ENCODE data around the gene OXNAD1.

DNA sequence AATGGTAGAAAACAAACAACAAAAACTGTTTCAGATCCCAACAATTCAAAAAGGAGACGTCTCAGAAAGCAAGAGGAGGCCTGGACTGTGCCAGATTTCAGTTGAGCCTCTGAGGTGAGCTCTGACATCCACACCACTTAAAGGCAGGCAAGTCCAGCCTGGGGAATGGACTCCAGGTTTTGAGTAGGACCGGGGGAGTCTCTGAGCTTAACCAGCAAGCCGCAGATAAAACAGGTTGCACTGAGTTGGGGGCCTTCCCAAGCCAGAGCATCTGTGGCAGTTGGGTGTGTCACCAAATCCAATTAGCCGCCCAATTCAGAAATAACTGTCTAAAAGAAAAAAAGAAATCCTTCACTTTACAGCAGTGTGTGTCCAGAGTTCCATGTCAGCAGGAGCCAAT is 54.7 kb downstream of the OXNAD1 start:
- TF ChIP-seq EZH2 (IDR thresholded peaks at IDR 0.05; ENCODE audit: borderline replicate concordance, control insufficient read depth, low read depth, low read length) (no peak), CREB1 (IDR thresholded peaks at IDR 0.05; ENCODE audit: low read depth) (no peak), NFYB (IDR thresholded peaks at IDR 0.05; ENCODE audit: insufficient read depth, low read depth, low read length) (no peak), NRF1 (conservative IDR thresholded peaks at IDR 0.05; ENCODE audit: low read depth, low read length) (no peak), RBBP5 (conservative IDR thresholded peaks at IDR 0.05) (no peak), NR2C2 (IDR thresholded peaks at IDR 0.05; ENCODE audit: borderline replicate concordance, control insufficient read depth, insufficient read length, low read depth) (no peak), ASH2L (IDR thresholded peaks at IDR 0.05; ENCODE audit: borderline replicate concordance, low read depth) (no peak), POLR2AphosphoS5 (IDR thresholded peaks at IDR 0.05; ENCODE audit: low read length) (no peak)
- TF ChIP-seq, protein P1, sequence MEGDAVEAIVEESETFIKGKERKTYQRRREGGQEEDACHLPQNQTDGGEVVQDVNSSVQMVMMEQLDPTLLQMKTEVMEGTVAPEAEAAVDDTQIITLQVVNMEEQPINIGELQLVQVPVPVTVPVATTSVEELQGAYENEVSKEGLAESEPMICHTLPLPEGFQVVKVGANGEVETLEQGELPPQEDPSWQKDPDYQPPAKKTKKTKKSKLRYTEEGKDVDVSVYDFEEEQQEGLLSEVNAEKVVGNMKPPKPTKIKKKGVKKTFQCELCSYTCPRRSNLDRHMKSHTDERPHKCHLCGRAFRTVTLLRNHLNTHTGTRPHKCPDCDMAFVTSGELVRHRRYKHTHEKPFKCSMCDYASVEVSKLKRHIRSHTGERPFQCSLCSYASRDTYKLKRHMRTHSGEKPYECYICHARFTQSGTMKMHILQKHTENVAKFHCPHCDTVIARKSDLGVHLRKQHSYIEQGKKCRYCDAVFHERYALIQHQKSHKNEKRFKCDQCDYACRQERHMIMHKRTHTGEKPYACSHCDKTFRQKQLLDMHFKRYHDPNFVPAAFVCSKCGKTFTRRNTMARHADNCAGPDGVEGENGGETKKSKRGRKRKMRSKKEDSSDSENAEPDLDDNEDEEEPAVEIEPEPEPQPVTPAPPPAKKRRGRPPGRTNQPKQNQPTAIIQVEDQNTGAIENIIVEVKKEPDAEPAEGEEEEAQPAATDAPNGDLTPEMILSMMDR (IDR thresholded peaks at IDR 0.05 in 2 of 3, conservative IDR thresholded peaks at IDR 0.05 in 1 of 3; ENCODE audit: control insufficient read depth in 2 of 3, extremely low read depth in 1 of 3, insufficient read depth in 1 of 3, low read depth in 3 of 3, low read length in 3 of 3): no peak
- TF ChIP-seq, protein P2, sequence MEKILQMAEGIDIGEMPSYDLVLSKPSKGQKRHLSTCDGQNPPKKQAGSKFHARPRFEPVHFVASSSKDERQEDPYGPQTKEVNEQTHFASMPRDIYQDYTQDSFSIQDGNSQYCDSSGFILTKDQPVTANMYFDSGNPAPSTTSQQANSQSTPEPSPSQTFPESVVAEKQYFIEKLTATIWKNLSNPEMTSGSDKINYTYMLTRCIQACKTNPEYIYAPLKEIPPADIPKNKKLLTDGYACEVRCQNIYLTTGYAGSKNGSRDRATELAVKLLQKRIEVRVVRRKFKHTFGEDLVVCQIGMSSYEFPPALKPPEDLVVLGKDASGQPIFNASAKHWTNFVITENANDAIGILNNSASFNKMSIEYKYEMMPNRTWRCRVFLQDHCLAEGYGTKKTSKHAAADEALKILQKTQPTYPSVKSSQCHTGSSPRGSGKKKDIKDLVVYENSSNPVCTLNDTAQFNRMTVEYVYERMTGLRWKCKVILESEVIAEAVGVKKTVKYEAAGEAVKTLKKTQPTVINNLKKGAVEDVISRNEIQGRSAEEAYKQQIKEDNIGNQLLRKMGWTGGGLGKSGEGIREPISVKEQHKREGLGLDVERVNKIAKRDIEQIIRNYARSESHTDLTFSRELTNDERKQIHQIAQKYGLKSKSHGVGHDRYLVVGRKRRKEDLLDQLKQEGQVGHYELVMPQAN (conservative IDR thresholded peaks at IDR 0.05): no peak
- TF ChIP-seq, protein P3, sequence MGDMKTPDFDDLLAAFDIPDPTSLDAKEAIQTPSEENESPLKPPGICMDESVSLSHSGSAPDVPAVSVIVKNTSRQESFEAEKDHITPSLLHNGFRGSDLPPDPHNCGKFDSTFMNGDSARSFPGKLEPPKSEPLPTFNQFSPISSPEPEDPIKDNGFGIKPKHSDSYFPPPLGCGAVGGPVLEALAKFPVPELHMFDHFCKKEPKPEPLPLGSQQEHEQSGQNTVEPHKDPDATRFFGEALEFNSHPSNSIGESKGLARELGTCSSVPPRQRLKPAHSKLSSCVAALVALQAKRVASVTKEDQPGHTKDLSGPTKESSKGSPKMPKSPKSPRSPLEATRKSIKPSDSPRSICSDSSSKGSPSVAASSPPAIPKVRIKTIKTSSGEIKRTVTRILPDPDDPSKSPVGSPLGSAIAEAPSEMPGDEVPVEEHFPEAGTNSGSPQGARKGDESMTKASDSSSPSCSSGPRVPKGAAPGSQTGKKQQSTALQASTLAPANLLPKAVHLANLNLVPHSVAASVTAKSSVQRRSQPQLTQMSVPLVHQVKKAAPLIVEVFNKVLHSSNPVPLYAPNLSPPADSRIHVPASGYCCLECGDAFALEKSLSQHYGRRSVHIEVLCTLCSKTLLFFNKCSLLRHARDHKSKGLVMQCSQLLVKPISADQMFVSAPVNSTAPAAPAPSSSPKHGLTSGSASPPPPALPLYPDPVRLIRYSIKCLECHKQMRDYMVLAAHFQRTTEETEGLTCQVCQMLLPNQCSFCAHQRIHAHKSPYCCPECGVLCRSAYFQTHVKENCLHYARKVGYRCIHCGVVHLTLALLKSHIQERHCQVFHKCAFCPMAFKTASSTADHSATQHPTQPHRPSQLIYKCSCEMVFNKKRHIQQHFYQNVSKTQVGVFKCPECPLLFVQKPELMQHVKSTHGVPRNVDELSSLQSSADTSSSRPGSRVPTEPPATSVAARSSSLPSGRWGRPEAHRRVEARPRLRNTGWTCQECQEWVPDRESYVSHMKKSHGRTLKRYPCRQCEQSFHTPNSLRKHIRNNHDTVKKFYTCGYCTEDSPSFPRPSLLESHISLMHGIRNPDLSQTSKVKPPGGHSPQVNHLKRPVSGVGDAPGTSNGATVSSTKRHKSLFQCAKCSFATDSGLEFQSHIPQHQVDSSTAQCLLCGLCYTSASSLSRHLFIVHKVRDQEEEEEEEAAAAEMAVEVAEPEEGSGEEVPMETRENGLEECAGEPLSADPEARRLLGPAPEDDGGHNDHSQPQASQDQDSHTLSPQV (IDR thresholded peaks at IDR 0.05): no peak
- TF ChIP-seq, protein P4, sequence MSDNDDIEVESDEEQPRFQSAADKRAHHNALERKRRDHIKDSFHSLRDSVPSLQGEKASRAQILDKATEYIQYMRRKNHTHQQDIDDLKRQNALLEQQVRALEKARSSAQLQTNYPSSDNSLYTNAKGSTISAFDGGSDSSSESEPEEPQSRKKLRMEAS (IDR thresholded peaks at IDR 0.05; ENCODE audit: low read depth, low read length): no peak
